SU-DHL-6 (cell line): ENCODE measurements around the gene PSMC5.

Experiments
- H2AFZ ChIP-seq: fragments of 200-600 bp; sonication (generic); 2 replicates; pipeline ENCODE4 v1.6.1; 2014; ENCODE audit warnings: low read depth, mild to moderate bottlenecking, moderate library complexity, mixed read lengths, antibody characterized with exemption, low read length; ENCODE audit not compliant: severe bottlenecking
- H3F3A ChIP-seq: fragments of 200-600 bp; shearing (Covaris generic); 2 replicates; pipeline ENCODE4 v1.6.0; 2016; ENCODE audit warnings: antibody characterized with exemption, mild to moderate bottlenecking; ENCODE audit not compliant: insufficient read depth
- H3K27ac ChIP-seq: fragments of 200-600 bp; sonication (generic); 2 replicates; pipeline ENCODE4 v1.5.1; 2016; ENCODE audit warnings: low read depth, mild to moderate bottlenecking, low read length, moderate library complexity, mixed read lengths
- H3K27me3 ChIP-seq: fragments of 200-600 bp; sonication (generic), shearing (Covaris generic); 2 replicates; pipeline ENCODE4 v1.6.0; 2014; ENCODE audit warnings: mild to moderate bottlenecking, low read length
- H3K36me3 ChIP-seq: fragments of 200-600 bp; sonication (generic); 2 replicates; pipeline ENCODE4 v1.6.1; 2014; ENCODE audit warnings: mild to moderate bottlenecking, low read length, mixed read lengths
- H3K4me2 ChIP-seq: fragments of 300-600, 200-600 bp; shearing (Covaris generic), sonication (generic); 2 replicates; pipeline ENCODE4 v1.6.0; 2014; ENCODE audit warnings: low read length, low read depth, mild to moderate bottlenecking; ENCODE audit not compliant: poor library complexity, severe bottlenecking
- H3K4me3 ChIP-seq: fragments of 200-600 bp; sonication (generic); 2 replicates; pipeline ENCODE4 v1.5.1; 2014; ENCODE audit warnings: antibody characterized with exemption, low read length, mild to moderate bottlenecking, mixed read lengths; ENCODE audit not compliant: insufficient read depth, poor library complexity, severe bottlenecking
- H3K79me2 ChIP-seq: fragments of 200-600 bp; sonication (generic); 2 replicates; pipeline ENCODE4 v1.6.1; 2014; ENCODE audit warnings: mild to moderate bottlenecking, low read length, moderate library complexity; ENCODE audit not compliant: insufficient read depth
- H3K9ac ChIP-seq: fragments of 200-600 bp; sonication (generic); 2 replicates; pipeline ENCODE4 v1.7.0; 2014; ENCODE audit warnings: mild to moderate bottlenecking, low read length
- H3K9me2 ChIP-seq: fragments of 200-600 bp; sonication (generic); replicated peaks from 2 replicates; pipeline ENCODE4 v1.6.1; 2014; ENCODE audit warnings: low read length; ENCODE audit not compliant: insufficient read depth
- H3K9me3 ChIP-seq: fragments of 200-600 bp; sonication (generic); 2 replicates; pipeline ENCODE4 v1.6.1; 2014; ENCODE audit warnings: low read length, mixed read lengths; ENCODE audit not compliant: insufficient read depth
- H4K20me1 ChIP-seq: fragments of 200-600 bp; sonication (generic); 2 replicates; pipeline ENCODE4 v1.6.1; 2014; ENCODE audit warnings: low read depth, mild to moderate bottlenecking, antibody characterized with exemption, low read length, moderate library complexity, mixed read lengths
- EZH2phosphoT487 ChIP-seq: fragments of 200-600 bp; sonication (generic), shearing (Covaris generic); conservative IDR thresholded peaks from 2 replicates; pipeline ENCODE4 v1.6.1; 2018; ENCODE audit warnings: mild to moderate bottlenecking, antibody characterized with exemption, low read length, moderate library complexity, mixed read lengths
- TF ChIP-seq, protein P1 (sequence below): fragments of 200-600 bp; sonication (generic); IDR thresholded peaks from one replicate; pipeline ENCODE4 v1.5.1; 2017; ENCODE audit warnings: antibody characterized with exemption, mild to moderate bottlenecking, low read length, moderate library complexity; ENCODE audit not compliant: insufficient read depth, poor library complexity, severe bottlenecking

PSMC5 gene

DNA sequence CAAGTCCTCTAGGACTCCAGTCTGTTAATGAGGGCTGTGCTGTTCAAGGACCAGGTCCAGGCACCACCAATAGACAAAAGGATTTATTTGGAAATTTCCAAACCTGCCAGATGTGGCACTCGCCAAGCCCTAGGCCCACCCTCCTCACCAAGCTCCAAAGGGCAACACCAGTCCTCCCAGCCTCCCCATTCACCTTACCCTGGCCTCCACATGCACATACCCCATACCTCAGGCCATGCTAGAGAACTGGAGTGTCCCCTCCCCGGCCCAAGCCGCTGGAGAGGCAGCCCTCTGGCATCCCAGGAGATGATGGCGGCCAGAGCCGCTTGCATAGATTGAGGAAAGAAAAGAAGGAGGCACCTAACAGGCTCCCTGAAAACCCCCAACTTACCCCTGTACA lies 4.8 kb downstream of the PSMC5 start:
- Histone ChIP-seq H3K9ac (no peak overlapping the region), H2AFZ (no peak overlapping the region), H3K36me3 (0 out of 2 replicates have a peak, but pooled peaks cover 3% of the 10 kb centered on the region), H3K9me2 (no peaks in the 10 kb centered on the region), H3K4me3 (no peak overlapping the region), H3K27me3 (no peaks in the 10 kb centered on the region), H4K20me1 (no peaks in the 10 kb centered on the region), H3K79me2 (peaks cover 36% of the 10 kb centered on the region), H3K9me3 (no peaks in the 10 kb centered on the region), H3K4me2 (no peak overlapping the region), H3F3A (0 out of 2 replicates have a peak, but pooled peaks cover 4% of the 10 kb centered on the region), H3K27ac (no peak overlapping the region)
- TF ChIP-seq EZH2phosphoT487 = no peak
- TF ChIP-seq, protein P1, sequence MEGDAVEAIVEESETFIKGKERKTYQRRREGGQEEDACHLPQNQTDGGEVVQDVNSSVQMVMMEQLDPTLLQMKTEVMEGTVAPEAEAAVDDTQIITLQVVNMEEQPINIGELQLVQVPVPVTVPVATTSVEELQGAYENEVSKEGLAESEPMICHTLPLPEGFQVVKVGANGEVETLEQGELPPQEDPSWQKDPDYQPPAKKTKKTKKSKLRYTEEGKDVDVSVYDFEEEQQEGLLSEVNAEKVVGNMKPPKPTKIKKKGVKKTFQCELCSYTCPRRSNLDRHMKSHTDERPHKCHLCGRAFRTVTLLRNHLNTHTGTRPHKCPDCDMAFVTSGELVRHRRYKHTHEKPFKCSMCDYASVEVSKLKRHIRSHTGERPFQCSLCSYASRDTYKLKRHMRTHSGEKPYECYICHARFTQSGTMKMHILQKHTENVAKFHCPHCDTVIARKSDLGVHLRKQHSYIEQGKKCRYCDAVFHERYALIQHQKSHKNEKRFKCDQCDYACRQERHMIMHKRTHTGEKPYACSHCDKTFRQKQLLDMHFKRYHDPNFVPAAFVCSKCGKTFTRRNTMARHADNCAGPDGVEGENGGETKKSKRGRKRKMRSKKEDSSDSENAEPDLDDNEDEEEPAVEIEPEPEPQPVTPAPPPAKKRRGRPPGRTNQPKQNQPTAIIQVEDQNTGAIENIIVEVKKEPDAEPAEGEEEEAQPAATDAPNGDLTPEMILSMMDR = no peak

DNA sequence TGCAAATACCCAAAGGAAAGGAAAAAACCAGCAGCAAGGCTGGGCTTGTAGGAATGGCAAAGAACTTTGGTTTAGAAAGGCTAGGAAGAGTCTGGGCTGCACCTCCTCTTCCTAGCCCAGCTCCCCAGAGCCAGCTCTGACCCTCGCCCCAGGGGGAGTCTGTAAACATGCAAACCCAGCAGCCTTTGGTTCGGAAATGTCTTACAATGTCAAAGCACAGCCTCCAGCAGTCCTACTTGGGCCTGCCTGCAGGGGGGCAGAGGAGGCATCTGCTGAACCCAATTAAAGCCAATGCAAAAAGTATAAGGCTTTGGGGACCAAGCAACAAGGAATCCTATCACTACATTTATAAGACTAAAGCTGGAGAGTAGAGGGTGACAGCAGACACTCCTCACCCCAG lies 5.2 kb downstream of the PSMC5 start:
- H3K79me2 ChIP-seq = peaks cover 38% of the 10 kb centered on the region
- no peak overlapping the region for H2AFZ ChIP-seq
- no peaks in the 10 kb centered on the region for H3K9me2 ChIP-seq
- no peaks in the 10 kb centered on the region for H3K9me3 ChIP-seq
- no peaks in the 10 kb centered on the region for H4K20me1 ChIP-seq
- no peak overlapping the region for H3K9ac ChIP-seq
- H3K4me2 ChIP-seq = no peak overlapping the region
- no peaks in the 10 kb centered on the region for H3K27me3 ChIP-seq
- 0 out of 2 replicates have a peak, but pooled peaks cover 3% of the 10 kb centered on the region for H3K36me3 ChIP-seq
- no peak for TF ChIP-seq EZH2phosphoT487
- TF ChIP-seq, protein P1 = no peak
- H3F3A ChIP-seq = 0 out of 2 replicates have a peak, but pooled peaks cover 4% of the 10 kb centered on the region
- H3K27ac ChIP-seq = no peak overlapping the region
- no peak overlapping the region for H3K4me3 ChIP-seq

DNA sequence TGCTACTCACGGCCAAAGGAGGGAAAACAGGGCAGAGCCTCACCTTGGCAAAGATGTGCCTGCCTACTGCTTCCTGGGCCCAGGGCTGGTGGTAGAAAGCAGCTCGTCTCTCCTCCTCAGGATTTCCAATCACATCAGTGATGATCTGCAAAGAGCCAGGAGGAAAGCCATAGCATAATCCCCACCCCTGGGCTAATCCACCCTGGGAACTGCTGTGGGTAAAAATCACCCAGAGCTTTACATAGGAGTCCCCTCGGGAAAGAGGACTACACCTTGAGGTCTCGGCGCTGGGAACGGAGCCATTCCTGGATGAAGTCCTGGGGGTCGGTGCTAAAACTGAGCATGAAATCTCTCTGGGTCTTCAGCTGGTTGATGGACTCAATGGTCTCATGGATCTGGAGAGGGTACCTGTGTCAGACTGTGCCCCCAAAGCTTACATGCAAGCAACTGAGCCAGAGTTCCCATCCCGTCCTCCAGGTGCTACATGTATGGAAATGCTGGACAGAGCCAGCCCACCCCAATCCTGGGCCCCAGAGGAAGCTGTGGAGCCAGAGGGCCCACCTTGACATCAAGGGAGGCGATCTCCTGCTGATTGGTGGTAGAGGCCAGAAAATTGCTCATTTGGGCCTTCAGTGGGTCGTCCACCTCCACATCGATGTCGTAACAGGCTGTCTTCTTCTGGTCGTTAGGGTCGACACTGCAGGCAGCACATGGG lies 6.0 kb downstream of the PSMC5 start:
- H3K27me3 ChIP-seq = no peaks in the 10 kb centered on the region
- H3K4me3 ChIP-seq = no peak overlapping the region
- no peak overlapping the region for H3K9ac ChIP-seq
- H4K20me1 ChIP-seq = no peaks in the 10 kb centered on the region
- TF ChIP-seq, protein P1 = no peak
- TF ChIP-seq EZH2phosphoT487 = no peak
- H3K9me3 ChIP-seq = no peaks in the 10 kb centered on the region
- H3K4me2 ChIP-seq = no peak overlapping the region
- 0 out of 2 replicates have a peak, but pooled peaks cover 4% of the 10 kb centered on the region for H3F3A ChIP-seq
- H3K9me2 ChIP-seq = no peaks in the 10 kb centered on the region
- no peak overlapping the region for H2AFZ ChIP-seq
- H3K36me3 ChIP-seq = 0 out of 2 replicates have a peak, but pooled peaks cover 3% of the 10 kb centered on the region
- peaks cover 36% of the 10 kb centered on the region for H3K79me2 ChIP-seq
- no peak overlapping the region for H3K27ac ChIP-seq
